ENCODE measurements around the gene SPAG17.

Gene SPAG17

DNA sequence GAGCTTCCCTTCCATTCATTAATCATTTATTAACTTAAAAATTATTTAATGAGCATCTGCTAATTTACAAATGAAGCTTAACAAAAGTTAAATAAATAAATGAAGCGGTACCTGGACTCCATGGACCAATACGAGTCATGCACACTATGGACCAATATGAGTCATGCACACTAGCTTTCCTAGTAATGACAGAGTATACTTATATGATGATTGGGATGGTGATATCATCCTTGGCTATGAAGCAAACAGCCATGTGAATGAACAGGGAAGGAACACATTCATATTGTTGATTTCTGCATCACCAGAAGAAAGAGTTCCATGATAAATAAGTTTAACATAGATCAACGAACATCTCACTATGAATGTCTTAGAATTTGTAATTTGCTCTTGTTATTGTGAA, 109.9 kb downstream of the SPAG17 start:
- DNase-seq (ENCODE audit: low read depth), result no peak

DNA sequence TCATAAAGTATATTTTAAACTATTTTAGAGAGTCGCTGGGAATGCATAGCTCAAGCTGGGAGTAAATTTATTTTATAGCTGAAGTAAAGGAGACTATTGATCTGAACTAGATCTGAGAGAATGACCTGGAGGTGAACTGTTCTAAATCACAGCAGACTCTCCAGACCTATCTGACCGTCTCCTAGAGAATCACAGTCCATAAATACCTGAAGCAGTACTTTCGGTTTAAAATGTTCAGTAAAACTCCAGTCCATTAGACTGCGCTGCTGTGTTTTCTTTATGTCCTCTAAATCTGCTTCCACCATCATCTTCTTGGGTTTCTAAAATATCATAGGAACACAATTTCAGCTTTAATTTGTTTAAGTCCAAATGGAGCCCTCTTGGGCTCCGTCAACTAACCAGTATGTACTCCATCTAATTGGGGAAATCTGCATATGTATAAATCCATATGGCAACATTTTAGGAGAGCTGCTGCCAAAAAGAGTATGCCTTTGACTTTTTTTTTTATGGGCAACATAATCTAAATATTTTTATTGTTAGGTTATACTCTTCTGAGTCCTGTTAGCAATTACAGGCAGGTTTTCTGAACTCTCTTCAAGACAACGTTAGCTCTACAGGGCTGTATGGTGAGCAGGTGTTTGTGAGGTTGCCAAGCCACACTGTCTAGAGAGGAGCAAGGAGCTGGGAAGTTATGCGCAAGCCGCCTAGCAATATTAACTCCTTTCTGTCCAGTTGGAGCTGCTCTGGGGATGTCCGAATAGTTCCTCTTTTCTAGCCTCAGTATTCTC, 111.2 kb downstream of the SPAG17 start:
- DNase-seq (ENCODE audit: low read depth), result no peak

DNA sequence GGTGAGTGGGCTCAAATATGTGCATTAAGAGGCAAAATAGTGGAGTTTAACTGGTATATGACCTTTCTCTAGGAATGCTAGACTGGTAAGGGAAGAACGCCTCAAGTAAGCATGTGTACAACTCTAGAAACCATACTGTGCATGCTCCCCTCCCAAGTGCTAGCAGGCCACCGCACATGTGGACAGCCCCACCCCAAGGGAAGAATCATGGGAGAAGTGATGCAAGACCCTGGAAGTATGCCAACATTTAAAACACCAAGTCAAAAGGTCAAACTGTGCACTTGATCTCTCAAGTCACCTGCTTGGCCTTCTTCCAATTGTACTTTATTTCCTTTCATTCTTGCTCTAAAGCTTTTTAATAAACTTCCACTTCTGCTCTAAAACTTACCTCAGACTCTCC, 135.0 kb downstream of the SPAG17 start:
- no peak for DNase-seq (ENCODE audit: low read depth)

DNA sequence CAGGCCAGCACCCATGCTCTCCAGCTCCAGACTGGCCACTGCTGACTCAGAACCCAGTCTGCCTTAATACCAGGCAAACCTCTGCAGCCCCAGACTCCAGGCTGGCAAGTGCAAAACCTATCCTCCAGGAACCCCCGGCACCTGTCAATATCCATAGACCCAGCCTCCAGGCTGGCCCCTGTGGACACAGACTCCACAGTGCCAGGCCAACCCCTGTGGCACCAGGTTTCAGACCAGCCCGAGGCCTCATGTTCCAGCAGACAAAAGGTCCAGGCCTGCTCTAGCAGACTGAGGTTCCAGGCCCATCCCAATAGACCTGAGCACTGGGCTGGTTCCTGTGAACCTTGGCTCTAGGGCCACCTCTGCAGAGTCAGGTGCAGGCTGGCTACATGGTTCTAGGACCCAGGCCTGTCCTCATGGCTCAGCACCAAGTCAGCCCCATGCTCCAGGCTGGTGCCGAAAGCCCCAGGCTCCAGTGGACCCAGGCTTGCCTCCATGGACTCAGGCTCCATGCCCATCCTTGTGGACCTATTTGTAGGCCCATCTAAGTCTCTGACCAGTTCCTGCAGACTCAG, 137.3 kb downstream of the SPAG17 start:
- no peak for DNase-seq (ENCODE audit: low read depth)

DNA sequence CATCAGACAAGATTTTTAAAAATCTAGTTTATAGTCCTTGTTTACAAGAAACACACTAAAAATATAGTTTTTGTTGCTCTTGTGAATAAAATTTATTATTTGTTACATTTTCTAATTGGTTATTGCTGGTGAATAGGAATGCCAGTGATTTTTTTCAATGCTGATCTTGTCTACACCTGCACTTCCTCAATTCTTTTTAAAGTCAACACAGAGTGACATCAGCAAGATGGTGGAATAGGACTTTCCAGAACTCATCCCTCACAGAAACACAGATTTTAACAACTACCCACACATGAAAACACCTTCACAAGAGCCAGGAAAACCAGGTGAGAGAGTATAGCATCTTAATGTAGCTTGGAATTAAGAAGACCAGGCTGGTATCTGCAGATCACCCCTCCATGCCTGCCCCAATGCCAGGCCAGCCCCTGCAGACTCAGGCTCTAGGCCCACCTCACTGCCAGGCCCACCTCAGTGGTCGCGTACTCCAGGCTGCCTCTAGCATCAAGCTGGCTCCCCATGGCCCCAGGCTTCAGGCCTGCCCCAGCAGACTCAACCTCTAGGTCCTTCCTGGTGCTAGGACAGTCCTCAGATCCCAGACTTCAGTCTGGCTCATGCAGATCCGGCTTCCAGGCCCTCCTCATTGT, 137.9 kb downstream of the SPAG17 start:
- no peak for DNase-seq (ENCODE audit: low read depth)

DNA sequence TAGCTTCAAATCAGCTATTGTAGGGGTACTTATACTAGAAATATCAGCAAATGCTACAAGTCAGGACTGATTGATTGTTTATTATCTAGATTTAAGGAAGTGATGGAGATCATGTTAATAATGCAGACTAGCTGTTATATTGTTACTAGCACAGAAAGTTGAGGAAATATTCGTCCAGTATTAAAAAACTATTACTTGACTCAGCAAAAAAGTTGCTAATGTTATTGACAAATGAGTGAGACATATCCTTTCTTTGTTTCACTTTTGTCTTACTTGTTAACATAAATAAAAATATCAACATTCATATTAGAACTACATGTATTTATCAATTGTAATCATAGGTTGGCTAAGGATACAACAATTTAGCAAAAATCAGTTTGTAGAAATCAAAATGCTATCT, 141.4 kb downstream of the SPAG17 start:
- no peak for DNase-seq (ENCODE audit: low read depth)

DNA sequence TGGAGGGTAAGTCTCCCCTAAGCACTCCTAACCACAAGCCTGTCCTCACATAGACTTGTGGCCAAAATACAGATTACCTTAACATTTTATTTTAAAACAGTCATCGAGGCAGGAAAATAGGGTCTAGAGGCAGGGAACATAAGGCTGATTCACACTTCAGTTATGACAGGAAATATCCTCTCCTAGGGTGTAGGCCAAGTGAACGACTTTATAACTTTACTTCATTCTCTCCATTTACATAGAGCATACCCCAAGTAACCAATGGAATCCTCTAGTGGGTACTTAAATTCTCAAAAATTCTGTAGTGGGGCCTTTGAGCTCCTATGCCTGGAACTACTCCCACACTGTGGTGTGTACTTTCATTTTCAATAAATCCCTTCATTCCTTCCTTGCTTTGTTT, 142.5 kb downstream of the SPAG17 start:
- DNase-seq (ENCODE audit: low read depth), result no peak

DNA sequence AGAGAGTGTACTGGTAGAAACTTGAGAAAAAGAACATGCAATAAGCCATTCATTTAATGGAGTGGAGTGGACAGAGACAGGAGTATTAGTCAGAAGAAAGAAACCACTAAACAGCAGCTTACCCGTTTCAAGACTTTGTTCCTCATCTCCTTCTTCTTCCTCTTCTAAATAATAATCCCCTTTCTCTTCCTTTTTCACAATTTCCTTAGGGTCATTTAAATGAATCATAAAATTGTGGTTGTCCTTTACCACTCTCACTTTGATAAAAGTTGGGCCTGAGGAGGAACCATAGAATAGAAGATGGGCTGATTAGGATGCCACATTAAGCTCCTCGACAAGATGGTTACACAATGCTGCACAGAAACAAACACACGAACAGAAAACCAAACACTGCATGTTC, 145.9 kb downstream of the SPAG17 start:
- DNase-seq (ENCODE audit: low read depth), result no peak

DNA sequence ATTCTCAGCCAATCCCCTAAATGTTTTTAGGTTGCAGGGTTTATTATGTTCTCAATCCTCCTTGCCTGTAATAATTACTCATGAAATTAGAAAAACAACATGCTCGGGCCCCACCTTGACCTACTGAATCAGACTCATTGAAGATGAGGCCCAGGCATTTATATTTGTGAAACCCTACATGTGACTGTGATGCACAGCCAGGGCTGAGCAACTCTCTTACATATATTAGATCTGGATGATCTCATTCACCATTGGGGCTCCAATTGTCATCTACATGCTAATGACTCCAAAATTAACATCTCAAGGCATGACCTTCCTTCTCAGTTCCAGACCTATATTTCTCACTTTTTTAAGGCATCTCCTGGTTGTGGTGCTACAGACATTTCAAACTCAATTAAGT, 152.1 kb downstream of the SPAG17 start:
- DNase-seq (ENCODE audit: low read depth), result no peak

DNA sequence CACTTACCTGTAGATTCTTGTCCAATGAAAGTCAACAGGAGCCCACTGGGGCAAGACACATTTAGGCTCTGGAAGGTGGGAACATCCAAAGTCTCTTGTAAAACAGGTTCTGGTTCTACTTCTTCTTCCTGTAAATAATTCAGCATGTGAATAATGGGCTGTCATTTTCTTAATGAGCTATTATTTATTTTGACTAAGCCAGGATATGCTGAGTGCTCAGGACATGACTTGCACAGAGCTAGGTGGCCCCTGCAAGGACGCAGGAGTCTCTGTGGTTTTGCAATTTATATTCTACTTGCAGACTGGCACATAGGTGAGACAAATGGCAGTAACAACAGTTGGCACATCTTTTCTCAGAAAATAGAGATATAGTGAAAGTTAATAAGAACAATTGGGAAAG, 156.8 kb downstream of the SPAG17 start:
- no peak for DNase-seq (ENCODE audit: low read depth)

DNA sequence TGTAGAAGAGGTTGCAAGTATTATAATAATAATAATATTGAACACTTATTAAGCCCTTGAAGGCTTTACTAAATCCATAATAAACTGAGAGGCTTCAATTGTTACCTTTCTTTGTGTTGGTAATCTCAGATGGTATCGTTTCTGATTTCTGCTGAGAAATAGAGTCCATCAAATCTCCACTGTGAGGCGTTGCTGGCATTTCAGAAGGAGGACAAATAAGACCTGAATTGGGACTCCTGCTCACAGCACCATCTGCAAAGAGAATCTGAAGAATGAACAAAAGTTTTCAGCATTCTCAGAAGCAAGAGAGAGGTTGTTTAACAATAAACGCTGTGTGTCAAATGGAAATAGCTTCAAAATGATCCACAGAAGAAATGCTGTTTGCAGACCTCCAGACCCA, 161.8 kb downstream of the SPAG17 start:
- DNase-seq (ENCODE audit: low read depth), result no peak

DNA sequence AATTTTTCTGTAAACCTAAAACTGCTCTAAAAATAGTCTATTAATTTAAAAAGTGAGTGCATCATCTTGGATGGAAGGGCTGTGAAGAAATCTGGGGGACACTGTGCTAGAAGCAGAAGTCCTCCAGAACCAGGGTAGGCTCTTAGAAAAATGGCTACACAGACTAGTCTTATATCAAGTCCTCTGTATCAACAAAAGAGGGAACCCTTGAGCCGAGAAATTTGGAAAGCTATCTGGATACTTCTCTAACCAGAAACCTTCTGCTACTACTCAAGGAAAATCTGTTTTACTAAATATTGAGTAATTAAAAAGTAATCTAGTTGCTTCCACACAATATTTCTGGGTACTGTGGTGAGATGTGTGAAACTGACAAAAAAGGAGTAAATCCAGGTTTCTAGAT, 163.4 kb downstream of the SPAG17 start:
- DNase-seq (ENCODE audit: low read depth), result no peak

DNA sequence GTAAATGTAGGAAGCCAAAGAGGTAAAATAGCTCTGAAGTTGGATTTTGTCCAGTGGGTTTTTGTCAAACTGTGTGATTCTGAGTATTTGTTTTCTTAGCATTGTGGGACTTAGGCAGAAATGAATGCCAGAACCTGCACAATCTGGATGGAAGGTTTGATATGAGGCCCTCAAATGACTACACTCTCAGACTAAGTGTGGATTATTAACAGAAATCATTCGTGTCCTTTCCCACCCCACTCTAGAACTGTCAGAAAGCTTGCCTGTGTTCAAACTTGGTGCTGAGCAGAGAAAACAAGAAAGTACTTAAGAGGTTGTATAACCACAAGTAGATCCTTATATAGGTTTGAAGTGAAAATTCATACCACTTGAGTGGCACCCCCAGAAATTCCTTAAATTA, 167.0 kb downstream of the SPAG17 start:
- DNase-seq (ENCODE audit: low read depth), result no peak

DNA sequence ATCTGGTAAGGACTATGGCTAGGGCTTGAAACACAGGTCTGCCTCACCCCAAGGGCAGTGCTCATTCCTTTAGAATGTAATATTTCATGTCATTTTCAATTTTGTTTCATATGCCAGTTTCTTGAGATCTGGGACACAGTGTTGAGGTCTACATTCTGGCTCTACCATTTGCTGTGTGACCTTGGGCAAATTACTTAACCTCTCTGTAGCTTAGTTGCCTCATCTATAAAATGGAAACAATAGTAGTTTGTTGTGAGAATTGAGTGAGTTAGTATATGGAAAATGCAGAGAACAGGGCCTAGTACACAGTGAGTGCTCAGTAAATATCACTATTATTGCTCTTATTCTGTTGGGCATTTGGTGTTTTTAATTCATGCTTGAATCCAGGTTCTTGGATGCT, 171.1 kb downstream of the SPAG17 start:
- no peak for DNase-seq (ENCODE audit: low read depth)

DNA sequence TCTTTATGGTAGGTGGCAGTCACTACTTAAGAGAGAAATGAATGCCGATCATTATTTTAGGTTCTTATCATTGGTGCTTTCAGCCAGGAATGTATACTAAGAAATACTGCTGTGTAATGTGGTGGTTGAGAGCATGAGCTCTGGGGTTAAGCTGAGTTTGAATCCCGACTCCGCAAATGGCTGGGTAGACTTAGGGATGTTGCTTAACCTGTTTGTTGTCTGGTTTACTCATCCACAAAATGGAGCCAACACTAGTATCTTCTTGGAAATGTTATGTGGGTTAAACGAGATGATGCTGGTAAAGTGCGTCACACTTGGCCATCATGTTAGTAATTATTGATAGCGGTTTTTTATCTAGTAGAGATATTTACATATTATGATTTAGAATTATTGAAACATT, 171.7 kb downstream of the SPAG17 start:
- no peak for DNase-seq (ENCODE audit: low read depth)

DNA sequence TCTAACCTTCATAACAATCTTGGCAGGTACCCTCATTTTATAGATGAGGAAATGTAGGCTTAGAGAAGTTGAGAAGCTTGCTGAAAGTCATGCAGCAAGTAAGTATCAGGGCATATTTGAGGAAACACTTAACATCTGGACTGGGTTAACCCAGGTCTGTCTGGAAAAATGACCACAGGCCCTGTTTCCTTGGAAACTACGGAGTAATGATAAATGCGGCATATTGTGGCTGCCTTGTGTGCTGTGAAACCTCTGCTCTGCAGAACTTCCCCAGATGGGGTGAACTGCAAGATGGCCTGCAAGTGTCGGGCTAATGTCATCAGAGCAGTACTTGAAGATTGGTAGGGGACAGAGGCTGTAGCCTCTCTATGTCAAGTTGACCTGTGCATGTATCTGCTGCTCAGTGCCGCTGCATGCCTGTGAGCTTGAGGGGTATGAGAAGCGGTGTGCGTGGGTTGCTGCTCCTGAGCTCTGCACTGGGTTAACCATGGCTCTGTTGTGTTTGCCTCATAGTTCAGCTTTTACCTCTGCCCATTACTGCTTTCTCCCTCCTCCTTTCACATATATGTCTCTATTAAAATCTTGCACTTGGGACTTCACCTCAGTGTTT, 172.4 kb downstream of the SPAG17 start:
- no peak for DNase-seq (ENCODE audit: low read depth)

DNA sequence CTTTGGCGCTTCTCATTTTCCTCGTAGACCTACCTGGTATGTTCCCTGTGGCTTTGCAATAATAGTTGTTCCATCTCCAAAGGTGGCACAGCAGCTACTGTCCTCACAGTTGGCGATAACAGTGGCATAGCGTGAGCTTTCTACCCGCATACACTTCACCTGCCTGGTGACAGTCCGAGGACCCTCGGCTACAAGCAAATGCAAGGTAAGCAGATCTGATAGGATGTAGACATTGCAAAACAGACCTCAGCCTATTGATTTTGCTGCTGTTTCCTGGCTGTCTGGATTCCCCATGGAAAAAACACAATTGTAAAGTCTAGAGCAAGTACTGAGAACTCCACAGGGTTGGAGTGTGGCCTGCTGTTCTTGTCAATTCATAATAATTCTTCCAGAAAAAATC, 177.0 kb downstream of the SPAG17 start:
- DNase-seq (ENCODE audit: low read depth), result no peak

DNA sequence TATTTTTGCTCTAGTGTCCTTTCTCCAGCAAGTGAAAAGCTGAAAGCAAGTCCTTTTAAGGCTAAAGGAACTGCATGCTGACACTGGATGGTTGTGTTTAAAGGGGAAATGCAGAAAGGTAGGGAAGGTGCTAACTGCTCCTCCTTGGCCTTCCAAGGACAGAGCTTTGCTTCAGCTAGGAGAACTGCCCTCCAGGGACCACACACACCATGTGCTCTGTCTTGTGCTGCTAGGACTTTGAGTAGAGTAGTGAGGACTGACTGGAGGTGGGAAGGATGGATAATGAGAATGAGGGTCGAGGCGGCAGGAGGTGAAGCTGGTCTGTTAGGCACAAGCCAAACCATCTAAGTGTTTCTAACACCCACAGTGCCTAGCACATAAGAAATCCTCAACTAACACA, 177.6 kb downstream of the SPAG17 start:
- DNase-seq (ENCODE audit: low read depth), result no peak

DNA sequence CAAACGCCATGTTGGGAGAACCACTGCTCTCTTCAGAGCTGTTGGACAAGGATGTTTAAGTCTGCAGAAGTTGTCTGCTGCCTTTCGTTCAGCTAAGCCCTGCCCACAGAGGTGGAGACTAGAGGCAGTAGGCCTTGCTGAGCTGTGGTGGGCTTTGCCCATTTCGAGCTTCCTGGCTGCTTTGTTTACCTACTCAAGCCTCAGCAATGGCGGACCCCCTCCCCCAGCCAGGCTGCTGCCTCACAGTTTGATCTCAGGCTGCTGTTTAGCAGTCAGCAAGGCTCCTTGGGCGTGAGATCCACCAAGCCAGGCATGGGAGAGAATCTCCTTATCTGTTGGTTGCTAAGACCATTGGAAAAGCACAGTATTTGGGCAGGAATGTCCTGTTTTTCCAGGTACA, 180.7 kb downstream of the SPAG17 start:
- DNase-seq (ENCODE audit: low read depth), result no peak

DNA sequence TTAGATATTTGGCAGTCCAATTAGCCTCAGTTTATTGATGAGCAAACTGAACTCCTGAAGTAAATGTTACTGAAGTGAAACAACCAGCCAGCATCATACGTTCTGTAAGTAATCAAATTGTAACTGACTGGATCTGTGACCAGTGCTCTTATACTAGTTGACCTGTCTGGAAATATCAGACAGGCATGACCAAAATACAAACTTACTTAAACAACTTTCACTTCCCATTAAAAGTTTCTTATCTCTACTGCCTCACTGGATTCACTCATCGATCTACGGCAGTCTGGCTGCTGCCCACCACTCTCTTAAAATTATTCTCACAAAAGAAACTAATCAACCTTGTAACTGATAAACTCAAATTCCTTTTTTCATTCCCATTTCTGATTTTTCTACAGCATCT, 199.1 kb downstream of the SPAG17 start:
- DNase-seq (ENCODE audit: low read depth), result no peak

DNA sequence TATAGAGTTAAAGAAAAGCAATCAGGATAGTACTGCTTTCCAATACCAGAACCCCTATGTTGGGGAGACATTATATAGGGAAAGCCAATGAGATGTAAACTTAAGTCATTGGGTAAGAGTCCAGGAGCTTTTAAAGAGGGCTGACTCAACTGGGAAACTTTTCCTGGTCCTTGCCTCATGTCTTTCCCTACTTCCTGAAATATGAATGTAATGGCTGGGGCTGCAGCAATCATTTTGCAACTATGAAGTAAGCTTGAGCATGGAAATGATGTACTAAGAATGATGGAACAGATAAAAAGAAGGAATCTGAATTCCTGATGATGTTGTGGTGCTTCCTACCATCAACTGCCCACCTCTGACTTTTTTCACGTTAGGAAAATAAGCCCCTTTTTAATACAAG, 199.8 kb downstream of the SPAG17 start:
- no peak for DNase-seq (ENCODE audit: low read depth)

DNA sequence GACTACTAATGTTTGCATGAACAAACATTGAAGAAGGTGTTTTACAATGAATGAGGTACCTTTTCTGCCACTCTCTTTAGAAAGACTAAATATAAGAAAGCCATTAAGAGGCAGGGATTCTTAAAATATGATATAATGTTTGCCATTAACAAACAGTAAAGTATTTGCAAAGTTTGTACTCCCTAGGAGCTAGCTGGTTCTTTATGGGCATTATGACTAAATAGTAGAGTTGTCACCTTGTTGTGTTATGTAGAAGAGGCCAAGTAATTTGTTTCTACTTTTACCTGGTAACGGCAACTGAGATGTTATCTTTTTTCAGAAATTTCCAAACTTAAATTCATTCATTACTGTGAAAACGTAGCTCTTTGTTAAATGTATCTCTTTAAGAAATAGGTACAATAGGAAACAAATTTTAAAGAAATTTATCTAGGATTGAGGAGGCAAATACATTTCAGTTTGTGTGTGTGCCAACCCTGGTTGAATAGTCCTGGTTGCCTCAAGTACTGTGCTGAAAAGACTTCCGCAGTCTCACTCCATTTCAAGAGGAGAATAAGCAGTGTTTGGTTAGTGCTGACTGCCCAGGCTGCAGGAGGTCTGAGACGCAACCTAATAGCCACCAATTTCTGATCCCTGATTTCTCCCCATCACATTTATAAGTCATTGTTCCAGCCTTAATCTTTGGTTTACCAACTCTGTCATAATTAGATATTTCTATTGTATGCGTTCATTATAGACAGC, 203.4 kb downstream of the SPAG17 start:
- no peak for DNase-seq (ENCODE audit: low read depth)

DNA sequence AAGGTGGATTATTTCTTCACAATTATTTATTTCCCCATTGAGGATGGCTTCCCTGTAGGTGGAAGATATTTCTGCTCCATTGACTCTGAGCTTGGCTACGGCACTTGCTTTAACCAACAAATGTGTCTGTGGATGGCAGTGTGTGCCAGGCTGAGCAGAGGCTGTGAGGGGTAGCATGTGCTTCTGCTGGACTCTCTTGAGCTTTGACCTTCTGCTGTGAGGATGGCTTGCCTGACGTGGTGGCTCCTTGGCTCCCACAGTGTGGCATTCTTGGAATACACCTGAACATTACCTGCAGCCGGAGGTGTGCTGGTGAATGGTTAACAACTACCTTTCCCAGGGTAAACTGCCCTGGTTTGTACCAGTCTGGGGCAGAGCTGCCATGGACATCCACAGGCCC, 208.6 kb downstream of the SPAG17 start:
- no peak for DNase-seq (ENCODE audit: low read depth)
